Upper lobe of left lung (tissue), 6 donors: ENCODE data around the gene NUP188. TPM values are rescaled to one million over a fixed set of nuclear protein-coding genes. Genes with fewer than 3 reads are reported as not detected.

Source experiments
- ATAC-seq, 2 donors: fragments of 200-7000 bp; cut with Tn5 transposase; one replicate each; pipeline ENCODE4 v1.9.1; 2022; ENCODE audit warnings: mild to moderate bottlenecking in 2 of 2, moderate library complexity in 2 of 2; ENCODE audit not compliant: low FRiP score in 2 of 2
- DNase-seq, 2 donors: peaks; one replicate each; pipeline ENCODE4 v3.0.0-alpha.2; 2019 to 2020
- H3K27ac ChIP-seq, 4 donors: fragments of 200-600 bp; sonication (generic); one replicate each; pipeline ENCODE4 v1.5.1; 2016 to 2019
- H3K27me3 ChIP-seq, 4 donors: fragments of 200-600 bp; sonication (generic); one replicate each; pipeline ENCODE4 v1.5.1; 2017 to 2019
- H3K36me3 ChIP-seq, 4 donors: fragments of 200-600 bp; sonication (generic); one replicate each; pipeline ENCODE4 v1.5.1; 2016 to 2019
- H3K4me1 ChIP-seq, 4 donors: fragments of 200-600 bp; sonication (generic); one replicate each; pipeline ENCODE4 v1.5.1; 2018 to 2019
- H3K4me3 ChIP-seq, 4 donors: fragments of 200-600 bp; sonication (generic); one replicate each; pipeline ENCODE4 v1.5.1; 2017 to 2019; ENCODE audit warnings: mild to moderate bottlenecking in 2 of 4, moderate library complexity in 1 of 4
- H3K9me3 ChIP-seq, 4 donors: fragments of 200-600 bp; sonication (generic); one replicate each; pipeline ENCODE4 v1.5.1; 2018 to 2019
- EP300 ChIP-seq, 4 donors: sonication (generic); formaldehyde crosslinking; IDR thresholded peaks; one replicate each; pipeline ENCODE4 v1.5.1; 2017; ENCODE audit warnings: antibody characterized with exemption in 4 of 4, control low read depth in 2 of 4
- POLR2A ChIP-seq, 4 donors: fragments of 450-650 bp; IDR thresholded peaks; one replicate each; pipeline ENCODE4 v1.5.1; 2016 to 2017; ENCODE audit warnings: antibody characterized with exemption in 4 of 4, mild to moderate bottlenecking in 2 of 4
- POLR2AphosphoS5 ChIP-seq, 2 donors: sonication (generic); formaldehyde crosslinking; IDR thresholded peaks; one replicate each; pipeline ENCODE4 v1.5.1; 2017; ENCODE audit warnings: antibody characterized with exemption in 2 of 2
- WGBS, 2 donors: methylation state at CpG; one replicate each; pipeline ENCODE4 v1.1.5; 2017 to 2018; 5-methylcytosine and 5-hydroxymethylcytosine counted together
- total RNA-seq, 6 donors: library from RNA; depleted of rRNA in 4 of 6; stranded (reverse); fragments of >200 nt in 4 of 6; gene quantifications; one replicate each; pipeline versions ENCODE4 v1.1.0 to v1.2.1, GENCODE V29; 2016 to 2021
- TF ChIP-seq, protein P1 (sequence below), 6 experiments: fragments of 450-650 bp in 4 of 6; fragments of 200-600 bp in 2 of 6; sonication (generic) in 2 of 6; IDR thresholded peaks; one replicate each; pipeline ENCODE4 v1.5.1; 2016 to 2019; ENCODE audit warnings: antibody characterized with exemption in 6 of 6
- donor health status: DM: no; HTN: no; CAD: no; lungs with moderate emphysema.
- donor health status: DM: no; HTN: yes; CAD: no; lungs with severe emphysema.

NUP188 gene
- total RNA-seq, 6 donors from 2014 or later = 30.4 to 225 (median 50.1) TPM

DNA sequence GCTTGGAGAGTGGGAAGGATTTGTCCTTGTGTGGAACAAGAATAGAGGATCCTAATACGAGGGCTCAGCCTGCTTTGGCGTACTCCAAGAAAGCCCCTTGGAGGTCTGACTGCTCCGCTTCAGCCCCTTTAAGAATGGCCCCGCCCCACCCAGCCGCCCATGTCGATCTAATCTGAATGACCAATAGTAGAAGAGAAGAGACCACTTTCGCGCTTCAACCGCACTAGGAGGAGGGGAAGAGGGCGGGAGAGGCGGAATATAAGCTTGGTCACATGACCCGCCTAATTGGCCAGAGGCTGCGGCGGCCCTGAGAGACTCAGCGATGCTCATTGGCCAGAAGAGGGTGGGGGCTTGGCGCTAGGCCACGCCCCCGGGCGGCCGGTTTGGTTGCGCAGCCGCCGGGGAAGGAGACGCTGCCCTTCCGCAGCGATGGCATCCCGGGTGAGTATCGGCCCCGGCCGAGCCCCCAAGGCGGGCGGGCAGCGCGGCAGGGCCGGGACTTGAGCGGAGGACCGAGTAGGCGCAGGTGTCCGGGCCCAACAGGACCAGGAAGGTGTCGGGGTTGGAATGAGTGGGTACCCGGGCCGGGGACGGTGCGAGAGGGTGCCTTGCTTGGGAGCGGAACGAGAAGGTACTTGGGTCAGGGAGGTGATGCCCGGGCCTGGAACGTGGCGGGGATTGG is 88.9 kb downstream of the NUP188 start, which contains the start of gene MIGA2:
Gene MIGA2, plus strand, starts transcription at position 386 of the 682 bp plus-strand sequence. CDS start 3,969 bp downstream, outside the sequence.
- Histone ChIP-seq H3K36me3 (peaks cover 5 to 11% (median 7%) of the 10 kb centered on the region in 4 donors), H3K4me3 (peak within 1 kb of the TSS; percentile 72 to 98 (median 91)), H3K4me1 (peaks cover 19 to 26% (median 23%) of the 10 kb centered on the region in 4 donors), H3K27ac (peak within 1 kb of the TSS; percentile 54 to 89 (median 78)), H3K9me3 (no peaks in the 10 kb centered on the region), H3K27me3 (no peaks in the 10 kb centered on the region)
- WGBS, 2 donors = 0% methylated on average over 42 to 46 of the region's 49 CpGs
- TF ChIP-seq POLR2AphosphoS5 (IDR thresholded peaks at IDR 0.05) (peak; percentile 82 to 94), POLR2A (IDR thresholded peaks at IDR 0.05) (peak in 3 of 4 donors; percentile 65 to 95 (median 76)), EP300 (IDR thresholded peaks at IDR 0.05) (peak in 1 of 4 donors; percentile 19)
- TF ChIP-seq, protein P1, sequence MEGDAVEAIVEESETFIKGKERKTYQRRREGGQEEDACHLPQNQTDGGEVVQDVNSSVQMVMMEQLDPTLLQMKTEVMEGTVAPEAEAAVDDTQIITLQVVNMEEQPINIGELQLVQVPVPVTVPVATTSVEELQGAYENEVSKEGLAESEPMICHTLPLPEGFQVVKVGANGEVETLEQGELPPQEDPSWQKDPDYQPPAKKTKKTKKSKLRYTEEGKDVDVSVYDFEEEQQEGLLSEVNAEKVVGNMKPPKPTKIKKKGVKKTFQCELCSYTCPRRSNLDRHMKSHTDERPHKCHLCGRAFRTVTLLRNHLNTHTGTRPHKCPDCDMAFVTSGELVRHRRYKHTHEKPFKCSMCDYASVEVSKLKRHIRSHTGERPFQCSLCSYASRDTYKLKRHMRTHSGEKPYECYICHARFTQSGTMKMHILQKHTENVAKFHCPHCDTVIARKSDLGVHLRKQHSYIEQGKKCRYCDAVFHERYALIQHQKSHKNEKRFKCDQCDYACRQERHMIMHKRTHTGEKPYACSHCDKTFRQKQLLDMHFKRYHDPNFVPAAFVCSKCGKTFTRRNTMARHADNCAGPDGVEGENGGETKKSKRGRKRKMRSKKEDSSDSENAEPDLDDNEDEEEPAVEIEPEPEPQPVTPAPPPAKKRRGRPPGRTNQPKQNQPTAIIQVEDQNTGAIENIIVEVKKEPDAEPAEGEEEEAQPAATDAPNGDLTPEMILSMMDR (IDR thresholded peaks at IDR 0.05) = peak in 2 of 6 experiments; percentile 23 to 32
- DNase-seq (peak; percentile 98 to 99), ATAC-seq (peak; percentile 97 to 99)

DNA sequence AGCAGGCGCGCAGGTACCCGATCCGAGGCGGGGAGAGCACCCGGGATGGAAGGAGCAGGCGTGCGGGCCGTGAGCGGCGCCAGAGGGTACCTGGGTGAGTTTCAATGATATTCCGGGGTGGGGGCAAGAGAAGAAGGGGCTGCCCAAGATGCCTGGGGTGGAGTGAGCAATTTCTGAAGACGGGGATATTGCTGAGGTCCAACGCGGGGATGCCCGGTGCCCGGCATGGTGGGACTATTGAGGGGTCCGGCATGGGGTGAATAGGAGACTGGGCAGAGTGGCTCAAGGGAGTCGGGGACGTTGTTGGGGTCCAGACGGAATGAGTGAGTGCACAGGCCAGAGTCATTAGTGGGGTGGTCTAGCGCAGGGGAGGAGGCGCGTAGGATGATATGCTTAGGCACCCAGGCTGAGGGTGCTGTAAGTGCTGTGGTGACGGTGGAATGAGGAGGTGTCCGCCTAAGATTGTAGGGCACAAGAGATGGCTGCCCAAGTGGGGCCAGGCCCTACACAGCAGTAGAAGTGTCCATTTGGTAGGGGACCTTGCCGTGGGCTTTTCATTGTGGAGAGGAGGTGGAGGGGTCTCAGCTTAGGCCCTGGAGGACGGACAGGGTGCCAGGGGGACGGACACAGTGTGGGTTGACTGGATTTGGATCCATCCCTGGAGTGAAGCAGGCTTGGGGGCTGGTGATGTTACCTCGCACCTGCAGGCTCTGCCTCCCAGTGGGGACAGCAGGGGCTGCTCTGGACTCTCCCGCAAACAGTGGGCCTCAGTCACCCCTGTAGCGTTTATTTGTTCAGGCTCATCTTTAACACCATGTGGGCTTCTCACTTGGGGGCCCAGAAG is 89.6 kb downstream of the NUP188 start:
- ATAC-seq (no peak), DNase-seq (no peak)
- Histone ChIP-seq H3K27ac (peak overlapping the region; percentile 54 to 89 (median 78)), H3K4me1 (peaks cover 19 to 26% (median 23%) of the 10 kb centered on the region in 4 donors), H3K9me3 (no peaks in the 10 kb centered on the region), H3K36me3 (peaks cover 5 to 18% (median 14%) of the 10 kb centered on the region in 4 donors), H3K4me3 (peak overlapping the region; percentile 72 to 98 (median 91)), H3K27me3 (no peaks in the 10 kb centered on the region)
- 7 to 14% methylated on average over 27 to 32 of the region's 32 CpGs for WGBS, 2 donors
- no peak for TF ChIP-seq EP300 (IDR thresholded peaks at IDR 0.05)

DNA sequence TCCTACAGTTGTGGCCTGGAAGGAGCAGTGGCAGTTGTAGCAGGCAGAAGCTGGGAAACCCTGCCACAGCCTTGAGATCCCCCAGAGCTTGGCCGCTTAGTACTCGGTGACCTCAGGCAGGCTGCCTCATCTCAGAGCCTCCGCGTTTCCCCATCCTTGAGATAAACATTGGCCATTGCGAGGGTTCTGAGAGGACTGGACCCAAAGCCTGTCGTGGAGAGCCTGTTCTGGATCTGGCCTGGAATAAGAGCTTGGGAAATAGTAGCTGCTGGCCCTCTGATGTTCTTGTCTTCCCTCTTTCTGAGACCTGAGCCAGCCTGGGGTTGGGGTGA is 90.2 kb downstream of the NUP188 start:
- H3K36me3 ChIP-seq = peaks cover 10 to 24% (median 17%) of the 10 kb centered on the region in 4 donors
- H3K27ac ChIP-seq = peak overlapping the region in 2 of 4 donors; percentile 81 to 89
- no peak for DNase-seq
- TF ChIP-seq, protein P1 (IDR thresholded peaks at IDR 0.05) = no peak
- no peak for TF ChIP-seq EP300 (IDR thresholded peaks at IDR 0.05)
- TF ChIP-seq POLR2A (IDR thresholded peaks at IDR 0.05) = no peak
- TF ChIP-seq POLR2AphosphoS5 (IDR thresholded peaks at IDR 0.05) = no peak
- ATAC-seq = no peak
- 43 to 60% methylated on average over 6 of the region's 6 CpGs for WGBS, 2 donors
- H3K4me1 ChIP-seq = peaks cover 19 to 26% (median 23%) of the 10 kb centered on the region in 4 donors
- H3K9me3 ChIP-seq = no peaks in the 10 kb centered on the region
- no peaks in the 10 kb centered on the region for H3K27me3 ChIP-seq
- peak overlapping the region in 3 of 4 donors; percentile 72 to 98 (median 94) for H3K4me3 ChIP-seq

DNA sequence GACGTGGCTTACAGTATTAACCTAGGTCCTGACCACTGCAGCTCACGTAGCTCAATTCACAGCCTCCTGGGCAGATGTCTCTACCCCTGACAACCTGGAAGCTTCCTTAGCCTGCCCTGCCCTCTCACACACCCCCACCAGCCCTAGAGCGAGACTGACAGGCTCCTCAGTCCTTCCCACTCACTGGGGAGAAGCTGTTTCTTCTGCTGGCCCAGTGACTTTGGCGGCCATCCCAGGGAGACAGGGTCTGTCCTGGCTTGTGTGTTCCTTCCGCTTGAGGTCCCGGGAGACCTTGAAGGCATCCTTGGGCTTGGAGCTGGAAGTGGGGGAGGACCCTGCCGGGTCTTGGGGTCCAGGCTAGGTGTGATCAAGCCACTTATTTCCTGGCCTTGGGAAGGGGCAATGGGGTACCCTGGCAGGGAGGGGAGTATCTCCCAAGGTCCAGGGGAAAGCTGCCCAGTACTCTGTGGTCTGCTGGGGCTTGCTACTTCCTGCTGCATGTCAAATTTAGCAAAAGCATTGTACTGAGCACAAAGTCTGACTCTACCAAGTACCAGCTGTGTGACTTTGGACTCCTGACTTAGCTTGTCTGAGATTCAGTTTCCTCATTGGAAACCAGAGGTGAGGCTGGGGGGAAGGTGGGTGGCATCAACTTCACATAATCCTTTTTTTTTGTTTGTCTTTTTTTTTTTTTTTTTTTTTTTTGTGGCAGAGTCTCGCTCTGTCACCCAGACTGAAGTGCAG is 90.8 kb downstream of the NUP188 start:
- ATAC-seq (no peak), DNase-seq (no peak)
- TF ChIP-seq EP300 (IDR thresholded peaks at IDR 0.05) = no peak
- TF ChIP-seq POLR2A (IDR thresholded peaks at IDR 0.05) = no peak
- TF ChIP-seq POLR2AphosphoS5 (IDR thresholded peaks at IDR 0.05) = no peak
- TF ChIP-seq, protein P1 (IDR thresholded peaks at IDR 0.05) = no peak
- Histone ChIP-seq H3K27me3 (no peaks in the 10 kb centered on the region), H3K27ac (peak overlapping the region in 1 of 4 donors; percentile 89), H3K4me1 (peaks cover 19 to 26% (median 23%) of the 10 kb centered on the region in 4 donors), H3K4me3 (peak overlapping the region in 1 of 4 donors; percentile 94), H3K36me3 (peaks cover 10 to 30% (median 19%) of the 10 kb centered on the region in 4 donors), H3K9me3 (no peaks in the 10 kb centered on the region)
- 82 to 83% methylated on average over 5 to 7 of the region's 8 CpGs for WGBS, 2 donors
